ENCODE results near the gene VWA1. TPM values are rescaled to one million over a fixed set of nuclear protein-coding genes. Genes with fewer than 3 reads are reported as not detected.

VWA1 gene
- total and polyA plus RNA-seq, 10 of the 15 experiments (the other 5 are each of a cell fraction or from before 2014, with no cell fraction given): 0.02 to 1.7 (median 0.32) TPM; not detected in 2

DNA sequence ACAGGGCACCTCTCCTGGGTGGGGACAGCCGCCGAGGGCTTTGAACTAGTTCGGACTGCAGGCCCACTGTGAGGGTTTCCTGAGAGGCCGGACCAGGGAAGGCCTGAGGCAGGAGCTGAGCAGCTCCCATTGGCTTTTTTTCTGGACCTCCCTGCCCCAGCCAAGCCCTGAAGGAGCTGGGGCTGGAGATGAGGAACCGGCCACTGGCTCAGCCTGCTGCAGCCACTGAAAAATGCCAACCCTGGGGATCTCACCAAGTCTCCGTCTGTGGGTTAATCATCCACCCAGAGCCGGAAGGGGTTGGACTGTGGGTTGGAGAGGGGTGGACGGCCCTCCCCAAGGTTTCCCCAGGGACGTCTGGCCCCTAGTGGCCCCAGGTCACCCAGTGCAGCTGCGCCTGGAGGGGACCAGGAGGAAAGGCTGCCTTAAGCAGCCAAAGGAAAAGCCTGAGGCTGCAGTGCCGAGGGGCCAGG lies 2.5 kb downstream of the VWA1 start (continued):
- TF ChIP-seq, protein P1, sequence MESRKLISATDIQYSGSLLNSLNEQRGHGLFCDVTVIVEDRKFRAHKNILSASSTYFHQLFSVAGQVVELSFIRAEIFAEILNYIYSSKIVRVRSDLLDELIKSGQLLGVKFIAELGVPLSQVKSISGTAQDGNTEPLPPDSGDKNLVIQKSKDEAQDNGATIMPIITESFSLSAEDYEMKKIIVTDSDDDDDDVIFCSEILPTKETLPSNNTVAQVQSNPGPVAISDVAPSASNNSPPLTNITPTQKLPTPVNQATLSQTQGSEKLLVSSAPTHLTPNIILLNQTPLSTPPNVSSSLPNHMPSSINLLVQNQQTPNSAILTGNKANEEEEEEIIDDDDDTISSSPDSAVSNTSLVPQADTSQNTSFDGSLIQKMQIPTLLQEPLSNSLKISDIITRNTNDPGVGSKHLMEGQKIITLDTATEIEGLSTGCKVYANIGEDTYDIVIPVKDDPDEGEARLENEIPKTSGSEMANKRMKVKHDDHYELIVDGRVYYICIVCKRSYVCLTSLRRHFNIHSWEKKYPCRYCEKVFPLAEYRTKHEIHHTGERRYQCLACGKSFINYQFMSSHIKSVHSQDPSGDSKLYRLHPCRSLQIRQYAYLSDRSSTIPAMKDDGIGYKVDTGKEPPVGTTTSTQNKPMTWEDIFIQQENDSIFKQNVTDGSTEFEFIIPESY (IDR thresholded peaks at IDR 0.05): no peak
- TF ChIP-seq, protein P2, sequence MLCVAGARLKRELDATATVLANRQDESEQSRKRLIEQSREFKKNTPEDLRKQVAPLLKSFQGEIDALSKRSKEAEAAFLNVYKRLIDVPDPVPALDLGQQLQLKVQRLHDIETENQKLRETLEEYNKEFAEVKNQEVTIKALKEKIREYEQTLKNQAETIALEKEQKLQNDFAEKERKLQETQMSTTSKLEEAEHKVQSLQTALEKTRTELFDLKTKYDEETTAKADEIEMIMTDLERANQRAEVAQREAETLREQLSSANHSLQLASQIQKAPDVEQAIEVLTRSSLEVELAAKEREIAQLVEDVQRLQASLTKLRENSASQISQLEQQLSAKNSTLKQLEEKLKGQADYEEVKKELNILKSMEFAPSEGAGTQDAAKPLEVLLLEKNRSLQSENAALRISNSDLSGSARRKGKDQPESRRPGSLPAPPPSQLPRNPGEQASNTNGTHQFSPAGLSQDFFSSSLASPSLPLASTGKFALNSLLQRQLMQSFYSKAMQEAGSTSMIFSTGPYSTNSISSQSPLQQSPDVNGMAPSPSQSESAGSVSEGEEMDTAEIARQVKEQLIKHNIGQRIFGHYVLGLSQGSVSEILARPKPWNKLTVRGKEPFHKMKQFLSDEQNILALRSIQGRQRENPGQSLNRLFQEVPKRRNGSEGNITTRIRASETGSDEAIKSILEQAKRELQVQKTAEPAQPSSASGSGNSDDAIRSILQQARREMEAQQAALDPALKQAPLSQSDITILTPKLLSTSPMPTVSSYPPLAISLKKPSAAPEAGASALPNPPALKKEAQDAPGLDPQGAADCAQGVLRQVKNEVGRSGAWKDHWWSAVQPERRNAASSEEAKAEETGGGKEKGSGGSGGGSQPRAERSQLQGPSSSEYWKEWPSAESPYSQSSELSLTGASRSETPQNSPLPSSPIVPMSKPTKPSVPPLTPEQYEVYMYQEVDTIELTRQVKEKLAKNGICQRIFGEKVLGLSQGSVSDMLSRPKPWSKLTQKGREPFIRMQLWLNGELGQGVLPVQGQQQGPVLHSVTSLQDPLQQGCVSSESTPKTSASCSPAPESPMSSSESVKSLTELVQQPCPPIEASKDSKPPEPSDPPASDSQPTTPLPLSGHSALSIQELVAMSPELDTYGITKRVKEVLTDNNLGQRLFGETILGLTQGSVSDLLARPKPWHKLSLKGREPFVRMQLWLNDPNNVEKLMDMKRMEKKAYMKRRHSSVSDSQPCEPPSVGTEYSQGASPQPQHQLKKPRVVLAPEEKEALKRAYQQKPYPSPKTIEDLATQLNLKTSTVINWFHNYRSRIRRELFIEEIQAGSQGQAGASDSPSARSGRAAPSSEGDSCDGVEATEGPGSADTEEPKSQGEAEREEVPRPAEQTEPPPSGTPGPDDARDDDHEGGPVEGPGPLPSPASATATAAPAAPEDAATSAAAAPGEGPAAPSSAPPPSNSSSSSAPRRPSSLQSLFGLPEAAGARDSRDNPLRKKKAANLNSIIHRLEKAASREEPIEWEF (IDR thresholded peaks at IDR 0.05; ENCODE audit: insufficient replicate concordance, low read depth, low read length): no peak
- no peak for TF ChIP-seq TCF7 (IDR thresholded peaks at IDR 0.05; ENCODE audit: borderline replicate concordance)
- peak; percentile 74; the same call in 1 of the 2 replicates for TF ChIP-seq RB1 (IDR thresholded peaks at IDR 0.05; ENCODE audit: borderline replicate concordance)
- no peak for TF ChIP-seq MYB (IDR thresholded peaks at IDR 0.05; ENCODE audit: borderline replicate concordance, low read depth, low read length)
- TF ChIP-seq BACH1 (IDR thresholded peaks at IDR 0.05; ENCODE audit: borderline replicate concordance): no peak
- no peak for TF ChIP-seq CBFB (IDR thresholded peaks at IDR 0.05; ENCODE audit: low read depth)
- no peak for TF ChIP-seq ZNF274 (IDR thresholded peaks at IDR 0.05; ENCODE audit: insufficient read depth, insufficient read length)
- TF ChIP-seq NFIC (IDR thresholded peaks at IDR 0.05; ENCODE audit: low read depth, low read length): no peak
- peak; percentile 94 for TF ChIP-seq NR2F1 (conservative IDR thresholded peaks at IDR 0.05)
- TF ChIP-seq SUPT20H (IDR thresholded peaks at IDR 0.05; ENCODE audit: borderline replicate concordance, control insufficient read depth, low read depth, low read length): no peak
- TF ChIP-seq CHD1 (IDR thresholded peaks at IDR 0.05; ENCODE audit: low read depth, low read length): no peak
- no peak for TF ChIP-seq NRF1 (conservative IDR thresholded peaks at IDR 0.05; ENCODE audit: low read depth, low read length)
- no peak for TF ChIP-seq POLR2AphosphoS2 (IDR thresholded peaks at IDR 0.05; ENCODE audit: low read depth, low read length)
- no peak for TF ChIP-seq HDAC2 (IDR thresholded peaks at IDR 0.05)
- no peak for TF ChIP-seq CREM (IDR thresholded peaks at IDR 0.05; ENCODE audit: low read depth)
- TF ChIP-seq IKZF1 (conservative IDR thresholded peaks at IDR 0.05): peak; percentile 57
- TF ChIP-seq, protein P3, sequence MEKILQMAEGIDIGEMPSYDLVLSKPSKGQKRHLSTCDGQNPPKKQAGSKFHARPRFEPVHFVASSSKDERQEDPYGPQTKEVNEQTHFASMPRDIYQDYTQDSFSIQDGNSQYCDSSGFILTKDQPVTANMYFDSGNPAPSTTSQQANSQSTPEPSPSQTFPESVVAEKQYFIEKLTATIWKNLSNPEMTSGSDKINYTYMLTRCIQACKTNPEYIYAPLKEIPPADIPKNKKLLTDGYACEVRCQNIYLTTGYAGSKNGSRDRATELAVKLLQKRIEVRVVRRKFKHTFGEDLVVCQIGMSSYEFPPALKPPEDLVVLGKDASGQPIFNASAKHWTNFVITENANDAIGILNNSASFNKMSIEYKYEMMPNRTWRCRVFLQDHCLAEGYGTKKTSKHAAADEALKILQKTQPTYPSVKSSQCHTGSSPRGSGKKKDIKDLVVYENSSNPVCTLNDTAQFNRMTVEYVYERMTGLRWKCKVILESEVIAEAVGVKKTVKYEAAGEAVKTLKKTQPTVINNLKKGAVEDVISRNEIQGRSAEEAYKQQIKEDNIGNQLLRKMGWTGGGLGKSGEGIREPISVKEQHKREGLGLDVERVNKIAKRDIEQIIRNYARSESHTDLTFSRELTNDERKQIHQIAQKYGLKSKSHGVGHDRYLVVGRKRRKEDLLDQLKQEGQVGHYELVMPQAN (conservative IDR thresholded peaks at IDR 0.05): no peak
- no peak for TF ChIP-seq EED (IDR thresholded peaks at IDR 0.05; ENCODE audit: low read depth)
- TF ChIP-seq BHLHE40 (IDR thresholded peaks at IDR 0.05; ENCODE audit: borderline replicate concordance in 1 of 2, low read depth in 2 of 2, low read length in 1 of 2): peak in 1 of 2 experiments; percentile 34; a peak in 2 of 4 replicates
- no peak for TF ChIP-seq TBL1XR1 (IDR thresholded peaks at IDR 0.05; ENCODE audit: low read depth, low read length)
